Panc1 (cell line): Measurements from ENCODE around the gene CLIC6. TPM values are rescaled to one million over a fixed set of nuclear protein-coding genes. Genes with fewer than 3 reads are reported as not detected.

Experiments
- ATAC-seq: fragments of 200-7000 bp; cut with Tn5 transposase; 2 replicates; pipeline ENCODE4 v1.9.1; 2020; ENCODE audit warnings: mild to moderate bottlenecking, moderate library complexity
- BruUV-seq: library from RNA; stranded (reverse); fragments of 400-500 nt; replicated peaks from 2 replicates; lab custom pipeline; 2021; lab: Mats Ljungman, UMichigan
- CTCF ChIA-PET: fragments of 300-600 bp; sonication (Branson Sonifier 250); formaldehyde crosslinking; loops from one replicate; lab custom pipeline; 2022; ENCODE audit warnings: antibody characterized with exemption; lab: Charles Lee
- POLR2A ChIA-PET: fragments of 300-600 bp; sonication (Branson Sonifier 250); formaldehyde crosslinking; loops from one replicate; lab custom pipeline; 2022; ENCODE audit warnings: antibody characterized with exemption; lab: Charles Lee
- DNase-seq: peaks from one replicate; pipeline ENCODE4 v3.0.0-alpha.2; 2010; ENCODE audit warnings: low read depth, low spot score
- H3K27ac ChIP-seq: 2 replicates; pipeline ENCODE4 v1.5.1; 2011; ENCODE audit warnings: mild to moderate bottlenecking, low read length, inconsistent platforms
- H3K27me3 ChIP-seq: fragments of 200-500 bp; sonication (Bioruptor generic); 2 replicates; pipeline ENCODE4 v1.6.0; 2014; ENCODE audit warnings: low read length, inconsistent platforms; ENCODE audit not compliant: control insufficient read depth, insufficient read depth
- H3K36me3 ChIP-seq: fragments of 200-500 bp; sonication (Bioruptor generic); 2 replicates; pipeline ENCODE4 v1.5.1; 2014; ENCODE audit warnings: inconsistent platforms, mild to moderate bottlenecking, low read length, moderate library complexity; ENCODE audit not compliant: control insufficient read depth, insufficient read depth
- H3K4me1 ChIP-seq: 2 replicates; pipeline ENCODE4 v1.5.1; 2011; ENCODE audit warnings: inconsistent platforms, mild to moderate bottlenecking, low read length, moderate library complexity; ENCODE audit not compliant: control insufficient read depth, insufficient read depth
- H3K4me3 ChIP-seq, 2 experiments: 2 replicates each; pipeline ENCODE4 v1.5.1; 2011 to 2012; ENCODE audit warnings: low read depth in 2 of 2, low read length in 2 of 2, mild to moderate bottlenecking in 2 of 2, inconsistent platforms in 1 of 2, moderate library complexity in 1 of 2
- H3K9me3 ChIP-seq: fragments of 200-500 bp; sonication (Bioruptor generic); 2 replicates; pipeline ENCODE4 v1.5.1; 2014; ENCODE audit warnings: low read depth, mild to moderate bottlenecking, inconsistent platforms, low read length, moderate library complexity; ENCODE audit not compliant: control insufficient read depth, insufficient read depth
- POLR2AphosphoS5 ChIP-seq: IDR thresholded peaks from 2 replicates; pipeline ENCODE4 v1.6.1; 2012; ENCODE audit warnings: mild to moderate bottlenecking, low read depth, low read length, moderate library complexity
- REST ChIP-seq, 2 experiments: IDR thresholded peaks; 2 replicates each; pipeline ENCODE4 v1.6.1; 2011 to 2012; ENCODE audit warnings: low read depth in 2 of 2, control low read depth in 1 of 2, low read length in 1 of 2, mild to moderate bottlenecking in 1 of 2, moderate library complexity in 1 of 2; ENCODE audit not compliant: insufficient read depth in 1 of 2
- SIN3A ChIP-seq: IDR thresholded peaks from 2 replicates; pipeline ENCODE4 v1.6.1; 2012; ENCODE audit warnings: low read depth, mild to moderate bottlenecking, low read length, moderate library complexity, borderline replicate concordance; ENCODE audit not compliant: insufficient read depth
- TCF7L2 ChIP-seq: IDR thresholded peaks from 2 replicates; pipeline ENCODE4 v1.6.1; 2011; ENCODE audit warnings: mild to moderate bottlenecking, low read depth, low read length, inconsistent platforms
- in situ Hi-C: cut with HindIII; loops from 2 replicates; pipeline ENCODE4 v1.10.0; 2016; ENCODE audit warnings: low sequenced_read_pairs, low pct_unique_long_range_greater_than_20kb
- intact Hi-C: fragments of 100-400 bp; cut with micrococcal nuclease; formaldehyde crosslinking; loops from one replicate; pipeline ENCODE4 v1.10.0; 2022; ENCODE audit not compliant: unreplicated experiment
- total RNA-seq: library from RNA; stranded (reverse); gene quantifications from one replicate; pipeline ENCODE4 v1.2.1, GENCODE V29; 2021; ENCODE audit not compliant: unreplicated experiment
- TF ChIP-seq, protein P1 (sequence below): fragments of 450-650 bp; IDR thresholded peaks from 2 replicates; pipeline ENCODE4 v1.5.1; 2017; ENCODE audit warnings: mild to moderate bottlenecking

CLIC6 gene
- total RNA-seq, 1 experiment from 2014 or later: 0.05 TPM

GRCh38 chr21:34648739-34649297 is 20.0 kb upstream of the CLIC6 start:
- ChIA-PET CTCF (no interaction called here), POLR2A (no interaction called here)
- ATAC-seq (no peak), DNase-seq (no peak)
- Histone ChIP-seq H3K4me3 (no peak overlapping the region), H3K27me3 (peaks cover 5% of the 10 kb centered on the region), H3K9me3 (no peaks in the 10 kb centered on the region), H3K27ac (no peak overlapping the region), H3K36me3 (no peaks in the 10 kb centered on the region), H3K4me1 (no peaks in the 10 kb centered on the region)
- in situ Hi-C loops (no loop called here), intact Hi-C loops (no loop called here)
- TF ChIP-seq SIN3A (no peak), POLR2AphosphoS5 (no peak), REST (IDR thresholded peaks at IDR 0.05; ENCODE audit: insufficient read depth in 1 of 2, low read depth in 2 of 2, low read length in 1 of 2) (no peak), TCF7L2 (no peak)
- TF ChIP-seq, protein P1, sequence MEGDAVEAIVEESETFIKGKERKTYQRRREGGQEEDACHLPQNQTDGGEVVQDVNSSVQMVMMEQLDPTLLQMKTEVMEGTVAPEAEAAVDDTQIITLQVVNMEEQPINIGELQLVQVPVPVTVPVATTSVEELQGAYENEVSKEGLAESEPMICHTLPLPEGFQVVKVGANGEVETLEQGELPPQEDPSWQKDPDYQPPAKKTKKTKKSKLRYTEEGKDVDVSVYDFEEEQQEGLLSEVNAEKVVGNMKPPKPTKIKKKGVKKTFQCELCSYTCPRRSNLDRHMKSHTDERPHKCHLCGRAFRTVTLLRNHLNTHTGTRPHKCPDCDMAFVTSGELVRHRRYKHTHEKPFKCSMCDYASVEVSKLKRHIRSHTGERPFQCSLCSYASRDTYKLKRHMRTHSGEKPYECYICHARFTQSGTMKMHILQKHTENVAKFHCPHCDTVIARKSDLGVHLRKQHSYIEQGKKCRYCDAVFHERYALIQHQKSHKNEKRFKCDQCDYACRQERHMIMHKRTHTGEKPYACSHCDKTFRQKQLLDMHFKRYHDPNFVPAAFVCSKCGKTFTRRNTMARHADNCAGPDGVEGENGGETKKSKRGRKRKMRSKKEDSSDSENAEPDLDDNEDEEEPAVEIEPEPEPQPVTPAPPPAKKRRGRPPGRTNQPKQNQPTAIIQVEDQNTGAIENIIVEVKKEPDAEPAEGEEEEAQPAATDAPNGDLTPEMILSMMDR: no peak
- no TSS peak for BruUV-seq

GRCh38 chr21:34649400-34649799 is 19.4 kb upstream of the CLIC6 start:
- POLR2A ChIA-PET: no interaction called here
- Histone ChIP-seq H3K4me3 (no peak overlapping the region), H3K36me3 (no peaks in the 10 kb centered on the region), H3K4me1 (no peaks in the 10 kb centered on the region), H3K9me3 (no peaks in the 10 kb centered on the region), H3K27me3 (peaks cover 5% of the 10 kb centered on the region), H3K27ac (no peak overlapping the region)
- intact Hi-C loops: no loop called here
- ATAC-seq (no peak), DNase-seq (no peak)
- BruUV-seq: no TSS peak
- CTCF ChIA-PET: no interaction called here
- TF ChIP-seq, protein P1: no peak
- no peak for TF ChIP-seq POLR2AphosphoS5
- no peak for TF ChIP-seq REST (IDR thresholded peaks at IDR 0.05; ENCODE audit: insufficient read depth in 1 of 2, low read depth in 2 of 2, low read length in 1 of 2)
- TF ChIP-seq SIN3A: no peak
- no peak for TF ChIP-seq TCF7L2
- in situ Hi-C loops: no loop called here
